GM23338 (cell line): ENCODE results near the gene FLYWCH1.

Source experiments
- CTCF ChIP-seq, 2 experiments: fragments of 200-600 bp in 1 of 2; sonication (generic) in 1 of 2; conservative IDR thresholded peaks; 2 replicates each; pipeline versions ENCODE4 v1.5.1 to v1.6.1; 2016 to 2017; ENCODE audit warnings: antibody characterized with exemption in 2 of 2, low read depth in 2 of 2, mild to moderate bottlenecking in 2 of 2, moderate library complexity in 1 of 2
- ETS1 ChIP-seq: IDR thresholded peaks from 2 replicates; pipeline ENCODE4 v1.6.1; 2016; ENCODE audit warnings: antibody characterized with exemption
- EZH2phosphoT487 ChIP-seq: fragments of 200-600 bp; sonication (generic); IDR thresholded peaks from one replicate; pipeline ENCODE4 v1.8.1; 2018; ENCODE audit warnings: antibody characterized with exemption; ENCODE audit not compliant: unreplicated experiment
- REST ChIP-seq: IDR thresholded peaks from one replicate; pipeline ENCODE4 v1.6.1; 2018; ENCODE audit warnings: antibody characterized with exemption; ENCODE audit not compliant: unreplicated experiment

GRCh38 chr16:2897110-2897509 lies 14.6 kb upstream of the FLYWCH1 start:
- TF ChIP-seq CTCF (conservative IDR thresholded peaks at IDR 0.05; ENCODE audit: low read depth in 2 of 2) (no peak), ETS1 (no peak), REST (no peak), EZH2phosphoT487 (no peak)
